NCI-H2029 (cell line): ENCODE data around the gene AP3M1.

Source experiments
- DNase-seq: peaks from one replicate; lab custom pipeline; 2025; lab: John Stamatoyannopoulos, UW

AP3M1 gene

DNA sequence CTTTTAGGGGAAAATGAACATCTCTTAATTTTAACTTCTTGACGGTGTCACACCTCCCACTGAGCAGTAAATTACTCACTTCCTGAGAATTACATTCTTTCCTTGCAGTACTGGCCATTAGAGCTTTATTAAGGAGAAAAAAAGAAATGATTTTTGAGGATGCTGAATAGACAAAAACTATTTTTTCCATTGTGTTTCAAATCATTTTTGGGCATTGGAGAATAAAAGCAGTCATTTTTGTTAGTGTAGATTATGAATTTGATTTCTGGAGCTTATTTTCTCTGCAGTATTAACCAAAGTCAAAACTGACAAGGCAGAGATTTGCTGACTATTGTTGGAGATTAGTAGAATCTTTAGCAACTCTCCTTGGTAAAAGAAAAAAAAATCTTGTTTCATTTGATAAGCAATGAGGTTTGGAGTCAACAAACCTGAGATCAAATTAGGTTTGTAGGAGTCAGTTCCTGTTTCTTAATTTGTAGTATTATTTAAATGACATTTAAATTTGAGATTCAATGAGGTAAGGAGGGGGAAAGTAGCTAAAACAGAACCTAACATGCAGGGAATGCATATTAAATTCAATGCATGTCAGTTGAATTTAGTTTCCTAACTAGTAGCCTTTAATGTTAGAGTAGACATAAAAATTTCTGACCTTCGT lies 70.6 kb downstream of the AP3M1 start:
- no peak for DNase-seq

DNA sequence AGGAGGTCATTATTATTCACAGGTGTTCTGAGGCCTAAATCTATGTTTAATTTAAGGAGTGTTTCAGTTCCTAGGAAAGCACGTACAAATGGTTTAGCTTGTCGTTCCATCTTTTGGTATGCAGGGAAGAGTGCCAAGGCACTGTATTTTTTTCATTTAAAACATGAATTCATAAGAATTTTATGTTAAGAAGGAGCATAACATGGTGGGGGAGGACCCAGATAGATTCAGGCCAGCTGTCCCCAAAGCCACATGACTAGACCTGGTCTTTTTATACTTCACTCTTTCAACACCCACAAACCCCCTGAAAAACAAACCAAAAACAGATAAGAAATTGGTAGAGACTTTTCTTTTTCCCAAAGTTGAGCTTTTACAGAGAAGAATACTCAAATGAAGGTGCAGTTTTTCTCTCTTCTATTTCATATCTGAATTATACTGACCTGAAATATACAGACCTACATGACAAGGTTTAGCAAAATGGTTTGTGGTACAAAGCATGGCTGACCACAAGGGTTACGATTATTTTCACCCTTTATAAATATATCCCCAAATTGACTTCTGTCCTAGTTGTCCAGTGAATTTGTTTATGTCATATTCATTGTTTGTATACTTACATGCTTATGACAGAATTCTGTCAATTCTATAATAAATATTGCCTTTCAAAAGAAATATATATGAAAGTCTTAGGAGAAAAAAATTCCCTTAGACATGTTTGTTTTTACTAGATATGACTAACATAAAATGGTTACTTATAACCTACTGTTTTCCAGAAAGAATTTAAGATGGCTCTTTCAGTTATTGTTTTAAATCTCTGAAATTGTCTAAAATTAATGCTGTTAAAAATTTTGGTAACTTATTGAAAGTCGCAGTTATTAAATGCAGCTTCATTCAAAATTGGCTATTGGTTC lies 71.3 kb downstream of the AP3M1 start:
- no peak for DNase-seq

DNA sequence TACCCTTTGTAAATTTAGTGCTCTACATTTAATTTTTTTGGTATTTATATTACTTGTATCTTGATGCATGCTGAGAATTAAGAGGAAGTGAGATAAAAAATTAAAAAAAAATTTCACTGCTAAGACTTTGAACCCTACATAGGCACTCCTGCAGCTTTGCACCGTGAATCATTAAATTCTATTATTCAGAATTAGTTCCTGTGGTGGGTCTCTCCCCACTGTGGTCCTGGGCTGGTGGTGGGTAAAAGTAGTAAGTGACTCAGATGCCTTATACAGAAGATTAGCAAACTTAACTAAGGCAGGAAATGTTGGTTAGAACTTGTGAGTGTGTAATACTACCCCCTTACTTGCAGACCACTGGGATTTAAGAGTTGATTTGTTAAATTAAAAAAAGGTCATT lies 72.6 kb downstream of the AP3M1 start:
- no peak for DNase-seq

DNA sequence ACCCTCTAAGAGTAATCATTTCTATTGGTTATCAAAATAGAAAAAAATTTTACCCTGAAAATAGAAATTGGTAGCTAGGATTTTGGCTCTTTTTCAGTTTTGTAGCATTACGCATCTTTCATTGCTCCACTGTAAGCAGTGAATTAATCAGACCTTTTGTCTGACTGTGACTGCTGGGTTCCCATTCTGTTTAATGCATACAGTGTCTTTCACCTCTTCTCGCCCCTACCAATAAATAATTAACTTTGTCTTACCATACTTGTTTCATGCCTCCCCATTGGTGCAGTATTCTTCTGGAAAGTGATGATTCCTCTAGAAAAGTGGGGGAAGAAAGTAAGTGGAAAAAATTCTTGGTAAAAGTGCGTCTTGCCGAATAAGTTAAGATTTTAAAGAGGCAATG lies 73.2 kb downstream of the AP3M1 start:
- DNase-seq: no peak

DNA sequence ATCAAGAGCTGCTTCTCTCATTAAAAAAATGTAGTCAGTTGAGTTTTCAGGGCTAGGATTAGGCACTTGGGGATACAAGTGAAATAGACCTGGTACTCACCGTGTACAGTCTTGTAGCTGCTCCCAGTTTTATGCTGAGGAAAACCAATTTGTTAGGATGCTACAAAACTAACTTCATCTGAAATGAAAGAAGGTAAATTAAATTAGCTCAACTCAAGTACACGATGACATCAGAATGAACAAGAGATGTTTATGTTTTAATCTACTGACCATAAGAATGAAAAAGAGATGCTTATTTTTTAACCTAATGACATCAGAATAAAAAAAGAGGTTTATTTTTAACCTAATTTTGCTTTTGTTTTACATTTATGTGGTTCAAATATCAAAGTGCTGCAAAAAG lies 73.7 kb downstream of the AP3M1 start:
- no peak for DNase-seq

DNA sequence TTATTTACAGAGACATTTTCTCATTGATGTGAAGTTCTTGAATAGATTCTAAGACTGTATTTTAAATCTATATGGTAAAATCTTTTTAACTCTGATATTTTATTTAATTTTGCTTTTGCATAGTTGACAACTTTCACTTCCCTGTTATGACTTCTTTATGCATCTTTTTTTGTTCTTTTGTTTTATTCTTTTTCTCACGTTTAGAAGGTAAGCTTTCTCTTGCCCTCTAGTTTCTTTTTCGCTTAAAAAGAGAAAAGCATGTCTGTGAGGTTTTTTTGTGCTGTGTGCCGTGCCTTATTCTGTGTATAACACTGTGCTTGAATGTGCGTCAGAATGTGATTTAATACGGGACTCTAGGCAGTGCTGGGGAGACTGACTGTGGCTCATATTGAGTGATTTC lies 74.7 kb downstream of the AP3M1 start:
- DNase-seq: no peak

DNA sequence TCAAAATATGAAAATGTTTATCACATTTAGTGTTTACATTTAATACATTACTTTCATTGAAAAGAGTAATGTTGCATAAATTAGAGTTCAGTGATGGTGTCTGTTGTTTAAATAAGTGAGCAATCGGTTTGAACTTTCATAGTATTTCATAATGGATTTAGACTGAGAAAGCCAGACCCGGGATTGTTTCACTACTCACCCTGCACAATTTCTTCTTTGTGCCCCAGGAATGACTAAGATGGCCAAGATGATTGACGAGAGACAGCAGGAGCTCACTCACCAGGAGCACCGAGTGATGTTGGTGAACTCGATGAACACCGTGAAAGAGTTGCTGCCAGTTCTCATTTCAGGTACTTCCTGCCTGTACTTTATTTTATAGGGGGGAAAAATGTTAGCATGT lies 78.1 kb downstream of the AP3M1 start:
- DNase-seq: no peak

DNA sequence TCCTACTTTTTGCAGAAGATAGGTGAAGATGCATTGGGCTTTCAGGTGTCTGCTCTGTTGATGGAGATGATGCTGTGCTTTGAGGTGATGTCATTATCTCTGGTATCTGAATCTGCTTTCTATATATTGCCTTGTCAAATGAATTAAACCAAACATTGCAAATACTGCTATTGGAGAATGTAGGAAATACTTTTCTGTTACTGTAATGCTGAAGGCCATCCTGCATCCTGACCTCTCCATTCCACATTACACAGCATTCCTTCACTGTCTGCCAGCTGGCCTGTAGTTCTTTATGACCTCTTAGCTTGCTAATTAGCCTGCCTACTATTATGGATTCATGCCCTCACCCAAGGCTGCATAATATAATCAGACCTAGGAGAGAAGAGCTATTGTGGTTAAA lies 79.5 kb downstream of the AP3M1 start:
- no peak for DNase-seq
